HUES6 (cell line): ENCODE data around the gene TEX22.

ENCODE experiments used
- H3K27ac ChIP-seq: 2 replicates; pipeline ENCODE4 v1.7.0; 2013; ENCODE audit warnings: low read depth, mild to moderate bottlenecking, low read length, inconsistent platforms
- H3K27me3 ChIP-seq: 2 replicates; pipeline ENCODE4 v1.6.1; 2013; ENCODE audit warnings: low read length; ENCODE audit not compliant: control insufficient read depth, insufficient read depth
- H3K36me3 ChIP-seq: 2 replicates; pipeline ENCODE4 v1.6.1; 2013; ENCODE audit warnings: low read length; ENCODE audit not compliant: control insufficient read depth, insufficient read depth
- H3K4me1 ChIP-seq: 2 replicates; pipeline ENCODE4 v1.6.1; 2013; ENCODE audit warnings: low read length; ENCODE audit not compliant: control insufficient read depth, insufficient read depth
- H3K4me3 ChIP-seq: 2 replicates; pipeline ENCODE4 v1.5.1; 2013; ENCODE audit warnings: low read depth, low read length
- H3K9ac ChIP-seq: one replicate; pipeline ENCODE4 v1.6.1; 2013; ENCODE audit warnings: mild to moderate bottlenecking, low read length
- H3K9me3 ChIP-seq: 2 replicates; pipeline ENCODE4 v1.6.1; 2013; ENCODE audit warnings: low read depth, low read length; ENCODE audit not compliant: control insufficient read depth, insufficient read depth

TEX22 gene

DNA sequence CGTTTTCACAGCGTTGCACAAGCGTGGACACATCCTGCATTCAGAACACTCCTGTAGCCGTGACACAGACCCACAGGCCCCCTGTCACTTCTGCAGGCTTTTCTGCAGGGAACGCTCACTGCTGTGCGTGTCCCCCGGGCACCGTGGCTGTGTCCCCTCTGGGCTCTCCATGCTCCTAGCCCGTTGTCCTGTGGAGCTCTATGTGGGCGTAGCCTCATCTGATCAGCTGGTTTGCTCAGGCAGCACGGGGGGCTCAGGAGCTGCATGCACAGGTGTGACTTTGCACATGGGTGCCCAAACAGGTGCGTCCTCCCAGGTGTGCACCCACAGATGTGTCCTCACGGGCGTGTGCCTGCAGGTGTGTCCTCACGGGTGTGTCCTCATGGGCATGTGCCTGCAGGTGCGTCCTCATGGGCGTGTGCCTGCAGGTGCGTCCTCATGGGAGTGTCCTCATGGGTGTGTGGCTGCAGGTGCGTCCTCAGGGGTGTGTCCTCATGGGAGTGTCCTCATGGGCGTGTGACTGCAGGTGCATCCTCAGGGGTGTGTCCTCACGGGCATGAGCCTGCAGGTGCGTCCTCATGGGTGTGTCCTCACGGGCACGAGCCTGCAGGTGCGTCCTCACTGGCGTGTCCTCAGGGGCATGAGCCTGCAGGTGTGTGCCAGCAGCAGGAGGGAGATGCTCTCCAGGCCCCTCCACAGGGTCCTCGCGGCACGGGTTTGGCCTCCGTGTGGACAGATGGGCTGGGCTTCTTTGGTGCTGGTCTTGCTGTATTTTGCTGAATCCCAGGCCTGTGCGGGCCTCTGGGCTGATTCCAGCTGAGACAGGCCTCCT lies 38.8 kb downstream of the TEX22 start:
- Histone ChIP-seq H3K27me3 (no peaks in the 10 kb centered on the region), H3K4me1 (peaks cover 5% of the 10 kb centered on the region; the same call in 1 of the 2 replicates), H3K9ac (no peak overlapping the region), H3K36me3 (peaks cover 34% of the 10 kb centered on the region), H3K9me3 (no peaks in the 10 kb centered on the region), H3K4me3 (no peak overlapping the region), H3K27ac (no peak overlapping the region)

DNA sequence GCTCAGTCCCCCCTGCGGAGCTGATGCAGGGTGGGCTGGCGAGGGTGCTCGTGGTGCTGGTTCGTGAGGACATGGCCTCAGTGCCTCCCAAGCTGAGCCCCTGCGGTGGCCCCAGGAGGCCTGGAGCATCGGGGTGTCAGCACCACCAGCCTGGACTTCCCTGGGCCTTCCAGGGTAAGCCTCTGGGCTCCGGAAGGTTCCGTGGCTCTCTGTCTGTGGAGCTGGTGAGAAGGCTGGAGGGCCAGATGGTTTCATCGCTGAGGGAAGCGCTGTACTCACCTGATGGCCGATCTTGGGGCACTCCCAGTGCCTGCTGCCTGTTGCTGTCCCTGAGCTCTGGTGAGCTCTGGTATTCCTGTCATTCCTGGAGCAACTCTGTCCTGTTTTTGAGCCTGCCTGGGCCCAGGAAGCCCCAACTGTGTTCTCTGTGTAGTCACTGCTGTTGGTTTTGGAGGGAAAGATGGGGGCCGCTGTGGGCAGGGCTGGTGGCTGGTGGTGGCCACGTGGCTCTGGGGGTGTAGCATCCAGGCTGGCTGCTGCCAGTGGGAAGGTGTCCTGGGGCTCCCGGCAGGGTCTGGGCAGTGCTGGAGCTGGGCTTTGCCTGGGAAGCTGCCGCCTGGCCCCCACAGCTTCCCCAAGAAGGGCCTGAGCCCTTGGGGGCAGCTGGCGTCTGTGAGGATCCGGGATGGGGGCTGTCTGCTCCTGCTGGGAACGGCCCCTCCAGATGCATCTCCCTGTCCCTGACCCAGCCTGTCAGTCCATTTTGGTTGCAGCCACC lies 39.6 kb downstream of the TEX22 start:
- H3K27ac ChIP-seq: no peak overlapping the region; the same call in 1 of the 2 replicates
- H3K27me3 ChIP-seq: no peaks in the 10 kb centered on the region
- H3K36me3 ChIP-seq: peaks cover 42% of the 10 kb centered on the region
- H3K9me3 ChIP-seq: no peaks in the 10 kb centered on the region
- no peak overlapping the region for H3K4me3 ChIP-seq
- peaks cover 5% of the 10 kb centered on the region; the same call in 1 of the 2 replicates for H3K4me1 ChIP-seq
- H3K9ac ChIP-seq: no peak overlapping the region

DNA sequence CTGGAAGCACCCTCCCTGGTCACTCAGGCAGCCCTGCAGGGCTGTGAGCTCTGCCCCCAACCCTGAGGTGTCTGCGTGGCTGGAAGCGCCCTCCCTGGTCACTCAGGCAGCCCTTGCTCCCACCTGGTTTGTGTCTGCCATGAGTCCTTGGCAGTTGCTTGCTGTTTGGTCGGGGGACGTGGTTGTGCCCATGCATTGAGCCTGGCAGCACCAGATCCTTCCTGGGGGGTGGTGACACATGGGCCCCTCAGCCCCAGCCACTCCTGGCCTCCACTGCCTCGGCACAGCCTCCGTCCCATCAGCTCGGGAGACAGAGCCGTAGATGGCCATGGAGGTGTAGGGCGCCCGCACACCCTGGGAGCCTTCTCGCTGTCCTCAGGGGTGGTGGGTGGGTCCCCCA lies 40.8 kb downstream of the TEX22 start:
- H3K9me3 ChIP-seq: no peaks in the 10 kb centered on the region
- no peaks in the 10 kb centered on the region for H3K27me3 ChIP-seq
- no peak overlapping the region for H3K9ac ChIP-seq
- no peaks in the 10 kb centered on the region for H3K4me1 ChIP-seq
- H3K4me3 ChIP-seq: no peak overlapping the region
- H3K36me3 ChIP-seq: peaks cover 46% of the 10 kb centered on the region
- H3K27ac ChIP-seq: no peak overlapping the region

DNA sequence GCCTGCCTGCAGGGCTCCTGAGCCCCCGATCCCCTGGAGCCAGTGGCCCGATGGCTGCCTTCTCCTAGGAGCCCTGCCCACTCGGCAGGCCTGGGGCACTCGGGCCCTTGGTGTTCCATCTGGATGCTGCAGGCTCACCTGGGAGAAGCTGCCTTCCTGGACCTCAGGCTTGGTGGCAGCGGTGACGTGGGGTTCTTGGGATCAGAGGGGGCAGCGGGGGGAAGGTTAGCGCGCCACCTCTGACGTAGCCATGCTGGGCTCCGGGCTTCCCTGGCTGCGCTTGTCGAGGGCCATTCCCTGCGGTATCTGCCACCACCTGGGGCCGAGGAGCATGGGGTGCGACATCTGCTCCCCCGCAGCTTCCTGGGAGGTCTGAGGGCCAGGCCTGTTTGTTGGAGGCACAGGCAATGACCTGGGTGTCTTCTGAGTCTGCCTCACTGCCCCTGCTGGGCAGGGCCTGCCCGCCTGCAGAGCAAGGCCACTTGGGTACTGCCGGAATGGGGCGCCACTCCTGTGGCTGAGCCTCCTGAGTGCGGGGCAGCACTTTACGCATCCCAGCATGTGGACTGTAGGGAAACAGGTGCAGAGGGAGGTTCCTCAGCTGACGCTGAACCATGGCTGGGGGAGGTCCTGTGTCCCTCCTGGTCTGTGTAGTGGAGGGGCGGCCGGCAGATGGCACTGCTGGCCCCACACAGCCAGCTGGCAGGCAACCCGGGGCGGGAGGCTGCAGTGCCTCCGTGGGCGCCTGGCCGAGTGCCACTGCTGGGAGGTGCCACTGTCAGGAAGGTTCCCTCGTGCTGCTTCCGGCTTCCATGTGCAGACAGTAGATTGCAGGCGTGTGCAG lies 41.6 kb downstream of the TEX22 start:
- Histone ChIP-seq H3K9me3 (no peaks in the 10 kb centered on the region), H3K4me3 (no peak overlapping the region), H3K27ac (no peak overlapping the region), H3K4me1 (no peaks in the 10 kb centered on the region), H3K36me3 (peaks cover 48% of the 10 kb centered on the region), H3K9ac (no peak overlapping the region), H3K27me3 (no peaks in the 10 kb centered on the region)

DNA sequence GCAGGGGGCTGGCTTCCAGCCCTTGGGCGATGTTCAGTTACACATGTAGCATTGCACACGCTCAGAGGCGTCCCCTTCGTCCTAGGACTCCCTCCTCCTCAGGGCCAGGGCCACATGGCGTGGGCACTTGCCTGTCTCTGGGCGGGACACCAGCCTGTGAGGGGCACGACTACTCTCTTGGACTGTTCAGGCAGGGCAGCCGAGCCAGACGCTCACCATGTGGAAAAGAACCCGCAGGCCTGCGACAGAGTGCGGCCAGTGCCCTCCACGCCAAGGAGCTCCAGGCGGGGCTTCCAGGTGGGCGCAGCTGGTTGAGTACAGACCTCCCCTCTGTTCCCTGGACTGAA lies 42.2 kb downstream of the TEX22 start:
- H3K27me3 ChIP-seq: no peaks in the 10 kb centered on the region
- peaks cover 50% of the 10 kb centered on the region for H3K36me3 ChIP-seq
- H3K27ac ChIP-seq: no peak overlapping the region
- H3K4me3 ChIP-seq: no peak overlapping the region
- no peaks in the 10 kb centered on the region for H3K4me1 ChIP-seq
- H3K9ac ChIP-seq: no peak overlapping the region
- no peaks in the 10 kb centered on the region for H3K9me3 ChIP-seq

DNA sequence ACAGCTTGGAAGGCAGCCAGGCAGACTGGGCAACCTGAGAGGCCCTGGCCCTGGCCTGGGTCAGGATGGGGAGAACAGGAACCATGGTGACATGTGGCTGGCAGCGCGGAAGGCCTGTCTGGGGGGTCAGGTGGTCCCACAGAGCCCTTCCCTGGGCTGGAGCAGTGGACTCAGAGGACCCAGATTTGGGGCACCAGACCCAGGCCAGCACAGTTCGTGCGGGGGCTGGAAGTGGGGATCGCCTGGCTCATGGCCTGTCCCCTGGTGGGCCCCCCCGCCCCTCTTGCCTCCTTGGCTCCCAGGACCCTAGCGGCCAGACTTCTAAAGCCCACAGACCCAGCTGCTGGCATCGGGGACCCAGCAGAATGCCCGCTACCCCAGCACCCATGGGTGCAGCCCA lies 42.7 kb downstream of the TEX22 start:
- H3K4me3 ChIP-seq: no peak overlapping the region
- H3K4me1 ChIP-seq: no peaks in the 10 kb centered on the region
- no peak overlapping the region for H3K27ac ChIP-seq
- H3K36me3 ChIP-seq: peaks cover 53% of the 10 kb centered on the region
- H3K9ac ChIP-seq: no peak overlapping the region
- H3K9me3 ChIP-seq: no peaks in the 10 kb centered on the region
- no peaks in the 10 kb centered on the region for H3K27me3 ChIP-seq

DNA sequence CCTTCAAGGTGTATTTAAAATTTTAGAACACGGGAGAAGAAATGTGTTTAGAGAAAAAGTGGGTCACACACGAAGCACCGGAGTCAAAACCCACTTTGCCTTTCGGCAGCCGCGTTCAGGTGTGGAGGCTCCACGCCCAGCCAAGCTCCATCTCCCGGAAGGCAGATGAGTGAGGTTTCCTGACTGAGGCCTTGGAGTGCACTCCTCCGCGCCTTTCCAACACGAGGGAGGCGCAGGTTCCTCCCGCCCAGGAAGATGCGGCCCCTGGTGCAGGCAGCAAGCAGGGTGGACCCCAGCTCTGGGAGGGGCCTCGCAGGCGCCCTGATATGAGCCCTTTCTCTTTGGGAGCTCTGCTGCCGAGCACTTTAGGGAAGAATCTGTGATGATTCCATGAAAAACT lies 43.8 kb downstream of the TEX22 start:
- Histone ChIP-seq H3K4me1 (no peaks in the 10 kb centered on the region), H3K4me3 (no peak overlapping the region), H3K36me3 (peaks cover 59% of the 10 kb centered on the region), H3K27ac (no peak overlapping the region), H3K27me3 (no peaks in the 10 kb centered on the region), H3K9ac (no peak overlapping the region), H3K9me3 (no peaks in the 10 kb centered on the region)

DNA sequence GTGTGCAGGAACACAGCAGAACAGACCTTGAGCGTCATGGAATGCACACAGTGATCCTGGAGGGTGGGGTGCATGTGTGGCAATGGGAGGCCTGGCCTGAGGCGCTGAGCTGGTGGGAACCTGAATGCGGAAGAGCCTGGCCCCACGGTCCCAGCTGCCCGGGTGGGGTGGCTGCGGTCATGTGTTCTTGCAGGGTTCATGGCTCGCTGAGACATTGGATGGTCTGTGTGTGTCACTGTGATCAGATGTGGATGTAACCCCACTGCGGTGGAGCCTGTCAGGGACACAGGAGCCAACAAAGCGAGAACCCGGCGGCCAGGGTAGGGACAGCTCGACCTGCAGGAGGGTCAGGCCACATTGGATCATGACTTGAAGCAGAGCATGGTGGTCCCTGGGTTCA lies 44.5 kb downstream of the TEX22 start:
- no peak overlapping the region for H3K9ac ChIP-seq
- no peak overlapping the region for H3K4me3 ChIP-seq
- H3K36me3 ChIP-seq: peaks cover 57% of the 10 kb centered on the region
- no peaks in the 10 kb centered on the region for H3K9me3 ChIP-seq
- no peaks in the 10 kb centered on the region for H3K4me1 ChIP-seq
- H3K27me3 ChIP-seq: no peaks in the 10 kb centered on the region
- no peak overlapping the region for H3K27ac ChIP-seq

DNA sequence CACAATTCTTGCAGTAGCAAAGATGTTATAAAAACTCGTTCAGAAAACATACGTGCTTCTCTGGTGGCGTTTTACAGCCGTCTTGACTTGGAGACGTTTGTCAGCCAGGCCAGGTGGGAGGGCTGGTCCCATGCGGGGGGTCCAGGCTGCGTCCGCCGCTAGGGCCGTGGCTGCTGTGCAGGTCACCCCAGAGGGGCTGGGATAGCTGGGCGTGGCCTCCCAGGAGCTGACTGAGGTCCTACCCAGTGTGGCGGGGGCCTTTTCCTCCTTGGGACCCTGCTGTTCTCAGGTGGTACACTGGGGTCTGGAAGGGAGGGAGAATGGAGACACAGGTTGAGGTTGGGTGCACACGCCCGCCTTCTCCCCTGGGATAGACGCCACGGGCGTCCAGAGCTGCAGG lies 46.5 kb downstream of the TEX22 start:
- Histone ChIP-seq H3K27me3 (no peaks in the 10 kb centered on the region), H3K4me1 (no peaks in the 10 kb centered on the region), H3K9ac (no peak overlapping the region), H3K9me3 (no peaks in the 10 kb centered on the region), H3K4me3 (no peak overlapping the region), H3K27ac (no peak overlapping the region), H3K36me3 (peaks cover 54% of the 10 kb centered on the region)

DNA sequence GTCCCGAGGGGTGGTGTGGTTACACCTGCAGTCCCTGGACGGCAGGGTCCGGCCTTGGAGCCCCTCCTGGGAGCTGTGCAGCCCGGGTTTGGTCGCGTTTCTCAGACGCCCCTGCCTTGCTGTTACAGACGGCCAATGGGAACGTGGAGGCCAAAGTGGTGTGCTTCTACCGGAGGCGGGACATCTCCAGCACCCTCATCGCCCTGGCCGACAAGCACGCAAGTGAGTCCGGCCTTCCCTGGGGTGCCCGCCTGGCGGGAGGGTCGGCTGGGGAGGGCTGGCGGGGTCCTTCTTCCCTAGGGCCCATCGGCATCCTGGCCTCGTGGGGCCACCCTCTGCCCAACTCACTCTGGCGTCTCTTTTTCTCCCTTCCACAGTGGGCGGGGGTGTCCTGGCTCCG lies 47.0 kb downstream of the TEX22 start:
- H3K36me3 ChIP-seq: peaks cover 54% of the 10 kb centered on the region
- H3K9me3 ChIP-seq: no peaks in the 10 kb centered on the region

More for the DNA sequence above, 47.0 kb downstream of the TEX22 start:
- Histone ChIP-seq H3K4me1 (no peaks in the 10 kb centered on the region), H3K9ac (no peak overlapping the region), H3K4me3 (no peak overlapping the region), H3K27me3 (no peaks in the 10 kb centered on the region), H3K27ac (no peak overlapping the region)
